Heart right ventricle (tissue), 16 donors: ENCODE measurements around the gene FXR2. TPM values are rescaled to one million over a fixed set of nuclear protein-coding genes. Genes with fewer than 3 reads are reported as not detected.
A peak's percentile ranks its signal among the peaks of the same experiment; 100 is the strongest.

Experiments
- ATAC-seq, 8 donors: fragments of 200-7000 bp; cut with Tn5 transposase; one replicate each; pipeline ENCODE4 v1.9.1; 2020; ENCODE audit warnings: mild to moderate bottlenecking in 8 of 8, moderate library complexity in 8 of 8, moderate number of reproducible peaks in 1 of 8
- DNase-seq, 2 donors: peaks; one replicate each; pipeline ENCODE4 v3.0.0-alpha.2; 2020
- H3K27ac ChIP-seq, 10 donors: fragments of 200-600 bp; sonication (generic) in 2 of 10; one replicate each; pipeline versions ENCODE4 v1.5.0 to v1.8.0; 2020 to 2022; ENCODE audit warnings: mild to moderate bottlenecking in 3 of 10
- H3K27me3 ChIP-seq, 7 donors: fragments of 200-600 bp; one replicate each; pipeline ENCODE4 v1.8.0; 2021 to 2022; ENCODE audit warnings: mild to moderate bottlenecking in 2 of 7
- H3K36me3 ChIP-seq, 9 donors: fragments of 200-600 bp; sonication (generic) in 1 of 9; one replicate each; pipeline versions ENCODE4 v1.5.0 to v1.8.0; 2020 to 2022; ENCODE audit warnings: mild to moderate bottlenecking in 2 of 9
- H3K4me1 ChIP-seq, 9 donors: fragments of 200-600 bp; sonication (generic) in 1 of 9; one replicate each; pipeline versions ENCODE4 v1.5.0 to v1.8.0; 2020 to 2022; ENCODE audit warnings: mild to moderate bottlenecking in 4 of 9
- H3K4me3 ChIP-seq, 10 donors: fragments of 200-600 bp; sonication (generic) in 2 of 10; one replicate each; pipeline versions ENCODE4 v1.5.0 to v1.8.0; 2020 to 2022; ENCODE audit warnings: mild to moderate bottlenecking in 7 of 10, moderate library complexity in 2 of 10
- H3K9me3 ChIP-seq, 11 donors: fragments of 200-600 bp in 10 of 11; sonication (generic) in 2 of 11; one replicate each; pipeline versions ENCODE4 v1.5.0 to v1.8.0; 2013 to 2022; ENCODE audit warnings: mild to moderate bottlenecking in 2 of 11, control low read depth in 1 of 11, moderate library complexity in 1 of 11
- CTCF ChIP-seq, 9 donors: fragments of 200-600 bp; sonication (generic) in 2 of 9; IDR thresholded peaks; one replicate each; pipeline versions ENCODE4 v1.5.0 to v1.8.0; 2021 to 2022; ENCODE audit warnings: antibody characterized with exemption in 9 of 9, mild to moderate bottlenecking in 5 of 9, moderate library complexity in 1 of 9
- WGBS, 2 donors: extraction: QIAGEN DNeasy Blood & Tissue Kit; methylation state at CpG; one replicate each; pipeline ENCODE4 v1.1.7; 2013; ENCODE audit warnings: inconsistent platforms in 1 of 2; 5-methylcytosine and 5-hydroxymethylcytosine counted together
- intact Hi-C, 10 donors: fragments of 100-400 bp; cut with DNase I; formaldehyde crosslinking; loops; one replicate each; pipeline versions ENCODE4 v1.11.1 to v1.14.2; 2022
- polyA plus RNA-seq, 2 donors: library from polyadenylated mRNA; stranded (reverse); fragments of 200-250 nt; gene quantifications; one replicate each; pipeline ENCODE4 v1.2.3, GENCODE V29; 2013
- total RNA-seq, 10 donors: library from RNA; stranded (reverse); fragmentation: NEBNext Ultra II Directional in 3 of 10; extraction: Animal tissue kit (Norgen Biotek cat#: 25700) in 3 of 10; gene quantifications; one replicate each; pipeline versions ENCODE4 v1.2.1 to v1.2.4, GENCODE V29; 2021 to 2023
- donor health status: Arrhythmogenic right ventricular cardiomyopathy.
- donor health status: ischemic (EF 13 %, LVEDD 7.1; RV severe dilation, severe dysfunction).
- donor health status: healthy with polysubstance abuse.
- donor health status: DM: no; HTN: yes; CAD: no.
- donor health status: DM: no; HTN: no; CAD: no.
- donor health status: ischemic (EF 25% LVEDD 6.9; RV normal size, moderate dysfunction).
- donor health status: ischemic (EF 25% LVEDD 5.7; RV mildly dilated, moderate dysfunction).
- donor health status: healthy.
- donor health status: DM: yes; HTN: yes; CAD: no.
- donor health status: Ischemic cardiomyopathy.
- donor health status: ischemic (EF 35%, LVEDD 5.7; RV mildly dilated, moderate dysfunction).
- donor health status: nonischemic (EF 11% LVEDD 7.7; RV severe dilation, severe dysfunction).
- donor health status: DM: yes; HTN: yes; CAD: no.
- donor health status: PGD.
- donor health status: ischemic (EF 29% LVEDD 5.4; RV normal size, mild dysfunction).
- donor health status: nonischemic (EF 23%, LVEDD 6.1; RV moderate dilation, normal function).

Gene FXR2
- total and polyA plus RNA-seq, 12 donors, result 52.2 to 111 (median 90.5) TPM

- intact Hi-C loops, result no loop called here
- no peak overlapping the region for H3K27ac ChIP-seq
- H3K27me3 ChIP-seq, result no peaks in the 10 kb centered on the region
- no peaks in the 10 kb centered on the region for H3K9me3 ChIP-seq
- DNase-seq (no peak), ATAC-seq (no peak)
- H3K4me1 ChIP-seq, result peaks cover 4 to 21% (median 15%) of the 10 kb centered on the region in 9 donors
- no peak for TF ChIP-seq CTCF (IDR thresholded peaks at IDR 0.05)
- WGBS, 2 donors, result 86 to 91% methylated on average over 5 of the region's 5 CpGs
- no peak overlapping the region for H3K4me3 ChIP-seq
- peaks cover 0 to 14% (median 0%) of the 10 kb centered on the region in 9 donors for H3K36me3 ChIP-seq
Observed at GRCh38 chr17:7623661-7624060, 9.0 kb upstream of the FXR2 start.

GRCh38 chr17:7620835-7621234 is 6.1 kb upstream of the FXR2 start:
- Histone ChIP-seq H3K4me3 (no peak overlapping the region), H3K27me3 (no peaks in the 10 kb centered on the region), H3K27ac (no peak overlapping the region), H3K36me3 (peaks cover 0 to 6% (median 0%) of the 10 kb centered on the region in 9 donors), H3K4me1 (peaks cover 0 to 1% (median 0%) of the 10 kb centered on the region in 9 donors), H3K9me3 (no peaks in the 10 kb centered on the region)
- ATAC-seq, result no peak
- intact Hi-C loops, result no loop called here
- no peak for DNase-seq
- no peak for TF ChIP-seq CTCF (IDR thresholded peaks at IDR 0.05)
- WGBS, 2 donors, result 92 to 96% methylated on average over 8 of the region's 8 CpGs

GRCh38 chr17:7618608-7619007 is 3.9 kb upstream of the FXR2 start:
- TF ChIP-seq CTCF (IDR thresholded peaks at IDR 0.05), result no peak
- H3K36me3 ChIP-seq, result no peaks in the 10 kb centered on the region
- DNase-seq, result no peak
- H3K4me3 ChIP-seq, result no peak overlapping the region
- WGBS, 2 donors, result 74 to 77% methylated on average over 5 of the region's 5 CpGs
- no peaks in the 10 kb centered on the region for H3K9me3 ChIP-seq
- ATAC-seq, result no peak
- H3K27me3 ChIP-seq, result no peaks in the 10 kb centered on the region
- H3K27ac ChIP-seq, result no peak overlapping the region
- intact Hi-C loops, result no loop called here
- peaks cover 0 to 12% (median 5%) of the 10 kb centered on the region in 9 donors for H3K4me1 ChIP-seq

GRCh38 chr17:7615265-7615747 is 609 bp upstream of the FXR2 start:
- ATAC-seq, result no peak
- no peaks in the 10 kb centered on the region for H3K9me3 ChIP-seq
- H3K27me3 ChIP-seq, result no peaks in the 10 kb centered on the region
- intact Hi-C loops, result loop anchor here in 1 of 10 donors (2.0 kb wide), 1 partner anchor 71 kb away; the partner anchor contains the start of gene TP53
- peaks cover 0 to 14% (median 5%) of the 10 kb centered on the region in 9 donors for H3K36me3 ChIP-seq
- no peak for TF ChIP-seq CTCF (IDR thresholded peaks at IDR 0.05)
- DNase-seq, result no peak
- H3K27ac ChIP-seq, result peak overlapping the region in 9 of 10 donors; percentile 79 to 98 (median 88)
- 6 to 9% methylated on average over 28 of the region's 28 CpGs for WGBS, 2 donors
- H3K4me3 ChIP-seq, result peak overlapping the region in 9 of 10 donors; percentile 24 to 93 (median 57)
- peaks cover 2 to 45% (median 34%) of the 10 kb centered on the region in 9 donors for H3K4me1 ChIP-seq
